Tibial nerve (tissue), 4 donors: ENCODE results near the gene MEX3C. TPM values are rescaled to one million over a fixed set of nuclear protein-coding genes. Genes with fewer than 3 reads are reported as not detected.

Experiments used
- total RNA-seq, 4 donors: library from RNA; depleted of rRNA; stranded (reverse); fragments of >200 nt; gene quantifications; one replicate each; pipeline ENCODE4 v1.1.0, GENCODE V29; 2016

The MEX3C gene
- total RNA-seq, 4 donors from 2014 or later, result 24.0 to 32.8 (median 28.5) TPM

Other genes starting within 250 kb of the MEX3C start
- 10 to 100 TPM in 1 of 4 donors, 1 to 10 TPM in 3; 2.9 to 11.6 (median 5.2) TPM for gene ELAC1, start 229.6 kb downstream of the MEX3C start, total RNA-seq
- 100 to 1,000 TPM; 100 to 182 (median 148) TPM for gene SMAD4, start 167.5 kb downstream of the MEX3C start, total RNA-seq